A204.1 (cell line): ENCODE results near the gene GINS1.
"Not testable (repeated sequence)": the region's sequence is repeated elsewhere in the genome, so short reads cannot be mapped to it uniquely, and the experiment has no call there.

ENCODE experiments used
- FAIRE-seq: peaks from 2 replicates; lab custom pipeline; 2012; peaks lifted over from hg19 to GRCh38; lab: Jason Lieb, UNC

GINS1 gene

DNA sequence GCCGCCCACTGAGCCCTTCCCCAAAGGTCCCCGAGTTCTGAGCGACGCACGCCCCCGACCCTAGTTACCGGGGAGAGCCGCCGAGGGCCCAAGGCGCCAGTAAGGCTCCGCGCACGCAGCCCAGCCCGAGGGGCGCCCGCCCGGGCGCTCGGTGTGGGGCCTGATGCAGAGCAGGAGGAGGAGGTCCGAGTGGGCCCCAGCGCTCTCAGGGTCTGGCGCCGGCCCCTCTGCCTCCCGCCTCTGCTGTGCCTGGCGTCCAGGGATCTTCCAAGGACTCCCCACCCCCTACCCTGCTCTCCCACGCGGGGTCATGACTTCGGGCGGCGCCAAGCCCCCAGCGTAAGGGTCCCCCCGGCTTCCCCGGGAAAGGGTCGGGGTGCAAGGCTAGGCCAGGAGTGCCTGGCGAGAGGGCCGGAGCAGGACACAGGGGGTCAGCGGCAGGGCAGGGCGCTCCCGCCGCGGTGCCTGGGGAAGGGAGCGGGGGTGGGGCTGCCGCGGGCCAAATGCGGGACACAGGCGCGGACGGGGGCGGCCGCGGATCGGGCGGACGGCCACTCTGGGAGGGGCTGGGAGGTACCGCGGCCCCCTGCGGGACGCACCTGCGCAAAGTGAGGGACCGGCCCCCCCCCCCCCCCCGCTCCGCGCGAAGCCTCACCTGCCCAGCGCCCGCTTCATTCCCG lies 17.5 kb upstream of the GINS1 start:
- FAIRE-seq = no peak

DNA sequence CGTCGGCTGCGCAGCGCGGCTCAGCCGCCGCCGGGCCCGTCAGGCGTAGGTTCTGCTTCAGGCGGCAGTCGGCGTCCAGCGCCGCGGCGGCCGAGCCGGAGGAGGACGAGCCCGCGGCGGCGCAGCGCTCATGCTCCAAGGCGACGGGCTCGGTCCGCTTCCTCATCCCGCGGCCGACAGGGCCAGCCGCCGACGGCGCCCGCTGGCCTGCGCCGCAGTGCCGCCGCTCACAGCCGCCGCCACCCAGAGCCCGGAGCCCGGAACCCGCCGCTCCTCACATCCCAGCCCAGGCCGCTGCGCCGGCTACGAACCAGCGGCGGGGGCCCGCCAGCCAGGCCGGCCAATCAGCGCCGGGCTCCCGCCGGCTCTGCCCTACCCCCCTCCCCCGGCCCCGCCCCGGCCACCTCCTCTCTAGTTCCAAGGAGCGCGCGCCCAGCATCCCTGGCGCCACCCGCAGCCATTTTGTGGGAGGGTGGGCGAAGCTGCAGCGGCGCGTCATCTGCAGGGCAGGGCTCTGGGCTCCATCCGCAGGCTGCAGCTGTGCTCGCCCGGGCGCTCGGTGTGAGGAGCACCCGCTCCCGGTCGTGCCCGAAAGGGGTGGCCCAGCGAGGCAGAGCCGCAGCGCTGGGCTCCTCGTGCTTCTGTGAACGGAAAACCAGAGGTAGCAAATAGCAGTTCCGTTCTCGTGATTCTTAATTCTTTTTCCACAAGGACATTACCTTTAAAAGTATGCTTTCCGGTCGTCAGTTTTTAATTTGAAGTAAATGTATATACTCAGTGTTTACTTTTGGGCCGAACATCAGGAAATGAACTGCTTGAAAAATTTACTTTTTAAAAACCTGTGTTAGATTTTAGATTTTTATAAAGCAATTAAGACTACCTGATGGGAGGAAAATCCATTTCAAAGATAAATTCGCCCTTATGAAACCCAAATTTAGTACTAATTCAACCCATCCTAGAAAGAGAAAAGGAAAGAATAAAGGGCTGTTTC lies 16.6 kb upstream of the GINS1 start, which contains the start of gene ABHD12:
Gene ABHD12, minus strand, starts transcription at position 298 of the 991 bp plus-strand sequence. Its CDS starts 132 bp downstream, at position 166.
- no peak for FAIRE-seq

- FAIRE-seq = no peak
Observed at GRCh38 chr20:25394276-25394675, 13.2 kb upstream of the GINS1 start.

DNA sequence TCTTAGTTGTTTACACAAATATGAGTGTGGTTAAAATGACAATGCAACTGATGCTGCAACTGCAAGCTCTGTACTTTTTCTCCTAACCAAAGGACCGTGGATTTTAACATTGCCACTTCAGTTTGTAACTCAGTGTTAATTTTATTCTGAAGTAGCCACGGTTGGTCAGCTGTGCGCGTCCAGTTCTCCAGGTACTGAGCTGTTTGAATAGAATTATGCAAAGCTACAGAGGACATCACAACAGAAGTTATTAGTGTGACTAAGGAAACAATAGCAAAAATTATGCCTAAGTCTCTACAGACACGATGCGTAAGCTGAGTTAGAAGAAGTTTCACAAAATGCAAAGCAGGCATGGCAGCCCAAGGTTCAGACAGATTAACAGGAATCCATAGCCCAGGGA lies 12.5 kb upstream of the GINS1 start:
- FAIRE-seq = no peak

DNA sequence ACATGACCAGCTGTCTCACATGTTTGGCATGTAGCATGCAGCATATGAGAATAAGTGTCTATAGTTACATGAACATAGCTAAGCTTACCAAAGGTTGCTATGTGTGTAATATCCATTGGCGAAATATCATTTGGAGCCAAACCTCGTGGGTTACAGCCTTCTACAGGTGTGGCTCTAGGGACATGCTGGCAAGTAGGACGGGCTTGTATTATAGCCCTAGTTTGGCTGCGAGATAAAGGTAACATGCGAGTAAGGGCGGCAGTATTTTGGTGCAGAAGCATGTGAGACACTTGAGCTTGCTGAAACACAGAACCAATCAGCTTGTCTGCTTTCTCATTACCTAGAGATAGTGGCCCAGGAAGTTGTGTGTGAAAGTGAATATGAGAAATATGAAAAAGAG lies 10.4 kb upstream of the GINS1 start:
- no peak for FAIRE-seq

DNA sequence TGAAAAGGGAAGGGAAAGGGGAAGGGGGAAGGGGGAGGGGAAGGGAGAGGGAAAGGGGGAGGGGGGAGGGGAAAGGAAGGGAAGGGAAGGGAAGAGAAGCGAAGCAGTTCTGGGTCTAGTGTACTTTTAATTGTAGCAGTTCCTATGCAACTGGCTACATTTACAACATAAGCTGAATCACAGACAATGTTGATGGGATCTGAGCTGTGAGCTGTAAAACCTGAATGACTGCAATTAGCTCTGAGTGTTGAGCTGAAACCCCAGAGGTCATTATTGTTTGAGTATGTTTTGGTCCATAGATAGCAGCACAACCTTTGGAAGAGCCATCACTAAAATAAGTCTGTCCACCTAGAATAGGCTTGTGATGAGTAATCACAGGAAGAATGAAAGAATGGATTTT lies 9.7 kb upstream of the GINS1 start:
- no peak for FAIRE-seq

GRCh38 chr20:25398376-25399036 lies 9.0 kb upstream of the GINS1 start:
- no peak for FAIRE-seq

DNA sequence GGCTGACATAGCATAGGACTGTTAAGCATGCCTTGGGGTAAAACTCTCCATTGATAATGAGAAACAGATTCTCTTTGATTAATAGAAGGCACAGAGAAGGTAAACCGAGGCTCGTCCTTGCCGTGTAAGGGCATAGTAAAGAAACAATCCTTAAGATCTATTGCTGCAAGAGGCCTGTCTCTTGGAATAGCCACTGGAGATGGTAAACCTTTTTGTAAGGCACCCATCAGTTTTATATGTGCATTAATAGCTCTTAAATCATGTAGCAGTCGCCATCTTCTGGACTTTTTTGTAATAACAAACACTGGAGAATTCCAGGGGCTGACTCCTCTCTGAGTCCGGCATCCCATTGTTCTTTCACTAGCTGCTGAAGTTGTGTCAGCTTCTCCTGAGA lies 8.4 kb upstream of the GINS1 start:
- FAIRE-seq = peak; percentile 86

- not testable (repeated sequence) for FAIRE-seq
Observed at GRCh38 chr20:25400291-25400732, 7.2 kb upstream of the GINS1 start.

- no peak for FAIRE-seq
Observed at GRCh38 chr20:25402583-25402982, 4.9 kb upstream of the GINS1 start.

DNA sequence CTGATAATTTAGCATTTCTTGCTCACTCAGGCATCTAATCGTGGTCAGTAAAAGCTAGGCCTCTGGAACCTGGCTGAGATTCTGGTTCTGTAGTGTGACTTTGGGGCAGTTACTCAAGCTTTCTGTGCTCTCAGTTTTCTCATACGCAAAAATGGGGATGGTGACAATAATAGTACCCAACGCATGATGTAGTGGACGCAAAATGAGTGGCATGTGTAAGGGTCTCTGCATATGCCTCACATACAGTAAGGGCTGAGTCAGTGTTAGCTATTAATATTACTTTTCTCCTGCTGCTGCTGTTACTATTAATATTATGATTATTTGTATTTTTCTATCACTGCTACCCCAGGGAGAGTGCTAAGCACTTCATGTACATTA lies 686 bp downstream of the GINS1 start:
- FAIRE-seq = no peak

DNA sequence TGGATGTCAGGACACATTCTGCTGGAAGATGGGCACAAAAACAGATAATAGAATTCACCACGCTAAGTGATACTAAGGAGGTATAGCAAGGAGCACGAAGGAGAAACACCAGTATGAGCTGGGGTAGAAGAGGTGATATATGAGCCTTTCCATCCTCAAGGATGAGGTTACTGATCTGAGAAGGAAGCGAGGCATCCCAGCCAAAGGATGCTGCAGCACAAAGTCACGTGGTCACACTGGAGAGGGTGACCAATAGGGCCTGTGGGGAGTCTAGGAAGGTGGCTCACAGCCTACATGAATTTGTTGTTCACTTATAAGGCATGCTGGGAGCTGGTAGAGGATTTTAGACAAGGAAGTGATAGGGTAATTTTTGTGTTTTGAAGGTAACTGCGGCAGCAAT lies 1.4 kb downstream of the GINS1 start:
- no peak for FAIRE-seq

DNA sequence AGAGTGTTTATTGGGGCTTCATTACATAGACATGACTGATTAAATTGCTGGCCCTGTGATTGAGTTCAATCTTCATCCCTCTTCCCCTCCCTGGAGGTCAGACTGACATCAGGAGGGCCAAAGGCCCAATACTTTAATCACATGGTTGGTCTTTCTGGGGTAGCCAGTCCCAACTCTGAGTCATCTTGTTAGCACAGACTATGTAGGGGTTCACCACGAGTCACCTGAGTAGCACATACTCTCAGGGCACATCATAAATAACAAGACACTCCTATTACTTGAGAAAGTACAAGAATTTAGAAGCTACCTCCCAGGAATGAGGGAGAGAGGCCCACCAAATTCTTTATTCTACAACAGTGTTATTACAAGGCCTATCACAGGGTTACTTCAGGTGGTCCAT lies 11.3 kb downstream of the GINS1 start:
- FAIRE-seq = no peak

DNA sequence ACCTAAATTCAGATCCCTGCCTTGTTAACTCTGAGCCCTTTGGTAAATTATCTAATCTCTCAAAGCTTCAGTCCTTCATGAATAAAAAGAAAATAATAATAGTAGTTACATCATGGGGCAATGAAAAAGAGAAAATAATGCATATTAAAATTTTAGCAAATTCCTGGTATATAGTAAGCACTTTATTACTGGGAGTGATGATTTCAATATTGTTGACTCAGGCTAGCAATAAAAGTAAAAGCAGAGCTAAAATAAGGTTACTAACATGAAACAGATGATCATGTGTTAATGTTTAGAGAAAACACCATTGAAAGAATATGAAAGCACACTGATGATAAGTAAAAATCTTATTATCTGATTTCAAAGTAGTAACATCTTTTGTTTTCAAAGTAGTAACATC lies 13.6 kb downstream of the GINS1 start:
- FAIRE-seq = no peak

DNA sequence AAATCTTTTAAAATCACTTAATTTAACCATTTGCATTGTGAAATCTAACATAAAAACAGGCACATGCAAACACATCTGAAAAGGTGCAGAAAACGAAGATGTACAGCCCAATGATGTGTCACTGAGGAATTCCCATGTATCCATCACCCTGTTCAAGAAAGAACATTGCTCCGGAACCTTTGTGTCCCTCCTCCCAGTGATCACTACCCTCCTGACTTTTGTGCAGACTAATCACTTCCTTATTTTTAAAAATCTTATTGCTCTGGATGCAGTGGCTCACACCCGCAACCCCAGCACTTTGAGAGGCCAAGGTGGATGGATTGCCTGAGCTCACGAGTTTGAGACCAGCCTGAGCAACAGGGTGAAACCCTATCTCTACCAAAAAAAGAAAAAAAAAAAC lies 14.6 kb downstream of the GINS1 start:
- no peak for FAIRE-seq

DNA sequence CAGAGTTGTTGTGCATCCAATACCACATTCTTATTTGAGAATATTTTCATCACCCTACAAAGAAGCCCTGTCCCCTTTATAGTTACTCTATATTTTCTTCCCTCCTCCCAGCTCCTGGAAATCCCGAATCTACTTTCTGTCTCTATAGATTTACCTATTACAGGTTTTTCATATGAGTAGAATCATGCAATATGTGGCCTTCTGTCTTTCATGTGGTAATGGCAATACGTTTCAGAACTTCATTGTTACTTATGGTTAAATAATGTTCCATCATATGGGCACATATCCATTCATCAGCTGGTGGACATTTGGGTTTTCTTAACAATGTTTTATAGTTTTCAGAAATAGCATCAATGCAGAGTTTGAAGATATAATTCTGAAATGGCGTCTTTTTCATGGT lies 17.1 kb downstream of the GINS1 start:
- no peak for FAIRE-seq

DNA sequence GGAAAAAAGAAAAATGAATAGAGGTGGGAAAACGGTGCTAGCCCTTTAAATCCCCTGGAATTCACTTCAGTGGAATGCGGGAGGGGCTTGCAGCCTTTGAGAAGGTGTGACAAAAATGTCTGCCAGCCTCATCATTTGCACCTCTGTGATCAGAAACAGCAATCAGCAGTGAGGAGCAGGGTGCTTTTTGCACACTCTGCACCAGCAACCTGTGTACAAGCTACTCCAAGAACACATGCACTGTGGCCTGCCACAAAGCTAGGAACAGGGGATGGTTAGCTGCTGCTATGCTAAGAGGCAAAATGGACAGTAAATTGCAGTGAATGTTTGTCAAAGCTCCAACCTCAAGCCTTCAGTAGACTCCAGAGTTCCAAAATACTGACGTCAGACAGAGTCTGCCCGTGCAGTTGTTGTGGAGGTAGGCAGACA lies 29.7 kb downstream of the GINS1 start:
- no peak for FAIRE-seq

DNA sequence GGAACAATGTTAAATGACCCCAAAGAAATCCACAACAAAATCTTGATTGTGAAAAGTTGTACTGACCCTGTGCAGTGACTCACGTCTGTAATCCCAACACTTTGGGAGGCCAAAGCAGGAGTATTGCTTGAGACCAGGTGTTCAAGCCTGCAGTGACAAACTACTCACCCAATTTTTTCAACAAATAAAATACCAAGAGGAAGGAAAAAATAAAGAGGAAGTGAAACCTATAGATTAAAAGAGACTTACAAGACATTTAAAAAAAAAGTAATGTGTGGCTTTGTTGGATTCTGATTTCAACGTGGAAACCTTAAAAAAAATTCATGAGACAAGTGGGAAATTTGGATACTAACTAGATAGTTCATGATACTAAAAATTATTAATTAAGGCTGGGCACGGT lies 31.9 kb downstream of the GINS1 start:
- FAIRE-seq = no peak

DNA sequence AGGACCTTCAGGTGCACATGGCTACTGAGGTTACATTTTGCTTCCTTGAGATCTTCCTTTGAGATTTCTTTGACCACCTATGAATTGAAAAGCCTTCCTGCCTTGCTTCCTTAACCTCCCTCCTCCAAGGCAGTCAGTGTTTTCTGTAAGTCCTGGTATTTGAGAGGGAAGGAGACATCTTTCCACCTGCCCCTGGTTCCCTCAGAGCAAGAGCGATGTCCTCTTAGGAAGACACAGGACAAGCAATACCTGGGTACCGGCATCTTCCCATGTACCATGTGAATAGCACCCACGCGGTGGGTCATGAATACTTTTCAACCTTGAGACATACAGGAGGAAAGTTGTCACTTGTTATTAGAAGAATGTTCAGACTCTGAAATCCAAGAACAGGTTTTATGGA lies 37.1 kb downstream of the GINS1 start:
- FAIRE-seq = no peak

DNA sequence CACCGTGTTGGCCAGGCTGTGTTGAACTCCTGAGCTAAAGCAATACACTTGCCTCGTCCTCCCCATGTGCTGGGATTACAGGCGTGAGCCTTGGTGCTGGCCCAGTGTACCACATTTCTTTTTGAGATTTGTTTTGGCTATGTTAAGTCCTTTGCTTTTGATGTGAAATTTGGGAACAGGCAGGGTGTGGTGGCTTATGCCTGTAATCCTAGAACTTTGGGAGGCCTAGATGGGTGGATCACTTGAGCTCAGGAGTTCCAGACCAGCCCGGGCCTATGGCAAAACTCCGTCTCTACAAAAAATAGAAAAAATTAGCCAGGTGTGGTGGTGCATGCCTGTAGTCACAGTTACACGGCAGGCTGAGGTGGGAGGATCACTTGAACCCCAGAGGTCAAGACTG lies 40.2 kb downstream of the GINS1 start:
- no peak for FAIRE-seq

- no peak for FAIRE-seq
Observed at GRCh38 chr20:25452333-25452732, 44.9 kb downstream of the GINS1 start.

DNA sequence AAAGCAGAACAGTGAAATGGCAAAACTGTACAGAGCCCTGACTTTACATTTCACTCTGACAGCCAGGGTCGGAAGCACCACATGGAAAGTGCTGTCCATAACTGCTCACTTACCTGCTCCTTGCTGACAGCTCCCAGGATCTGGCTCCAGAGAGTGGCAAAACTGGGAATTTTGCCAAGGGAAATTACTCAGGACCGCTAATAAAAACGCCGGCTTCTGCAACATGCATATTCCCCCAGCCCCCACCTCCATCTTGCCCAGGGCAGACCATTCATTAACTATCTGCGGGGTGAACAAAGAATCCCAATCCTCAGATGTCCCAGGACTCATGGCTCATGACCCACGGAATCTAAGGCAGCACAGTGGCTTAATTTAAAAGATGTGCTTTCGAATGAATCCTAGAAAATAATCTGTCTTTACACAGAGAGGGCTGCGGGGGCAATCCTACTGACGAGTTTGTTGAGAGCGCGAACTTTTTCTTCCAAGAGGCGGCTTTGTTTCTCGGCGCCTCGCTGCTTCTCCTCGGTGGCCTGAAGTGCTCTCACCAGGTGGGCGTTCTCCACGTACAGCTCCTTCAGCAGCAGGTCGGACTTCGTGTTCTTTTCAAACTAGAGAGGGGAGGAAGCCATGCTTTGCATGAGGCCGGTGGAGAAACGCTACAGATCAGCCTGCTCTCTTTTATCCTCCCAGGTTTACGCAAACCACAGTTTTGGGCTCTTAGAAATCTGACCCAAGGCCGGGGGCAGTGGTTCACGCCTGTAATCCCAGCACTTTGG lies 45.8 kb downstream of the GINS1 start:
- FAIRE-seq = no peak
